Neural crest cell (in vitro differentiated cells): Measurements from ENCODE around the gene CLCN2. TPM values are rescaled to one million over a fixed set of nuclear protein-coding genes. Genes with fewer than 3 reads are reported as not detected.
A peak's percentile ranks its signal among the peaks of the same experiment; 100 is the strongest.

ENCODE experiments used
- DNase-seq: peaks from one replicate; pipeline ENCODE4 v3.0.0; 2021; ENCODE audit warnings: low read depth, mixed read lengths, low spot score
- H3K27ac Mint-ChIP-seq: one replicate; pipeline ENCODE4 v1.8.0; 2021; ENCODE audit warnings: mild to moderate bottlenecking, mixed read lengths; ENCODE audit not compliant: unreplicated experiment
- H3K27me3 Mint-ChIP-seq: 2 replicates; pipeline ENCODE4 v1.8.0; 2021; ENCODE audit warnings: low read depth, mild to moderate bottlenecking, mixed read lengths
- H3K36me3 Mint-ChIP-seq: 2 replicates; pipeline ENCODE4 v1.8.0; 2021; ENCODE audit warnings: low read depth, mild to moderate bottlenecking, mixed read lengths
- H3K4me1 Mint-ChIP-seq: 2 replicates; pipeline ENCODE4 v1.8.0; 2021; ENCODE audit warnings: mixed read lengths
- H3K4me3 Mint-ChIP-seq: one replicate; pipeline ENCODE4 v1.8.0; 2021; ENCODE audit warnings: mild to moderate bottlenecking, mixed read lengths
- H3K9me3 Mint-ChIP-seq: 2 replicates; pipeline ENCODE4 v1.8.0; 2021; ENCODE audit warnings: mixed read lengths
- total RNA-seq: library from RNA; stranded (reverse); gene quantifications from 2 replicates; pipeline ENCODE4 v1.2.1, GENCODE V29; 2021
- TF ChIP-seq, protein P1 (sequence below): fragments of 200-600 bp; sonication (generic); conservative IDR thresholded peaks from 2 replicates; pipeline ENCODE4 v1.5.0; 2021; ENCODE audit warnings: antibody characterized with exemption, mild to moderate bottlenecking

The CLCN2 gene
- total RNA-seq, 1 donor from 2014 or later, result 23.6 TPM

DNA sequence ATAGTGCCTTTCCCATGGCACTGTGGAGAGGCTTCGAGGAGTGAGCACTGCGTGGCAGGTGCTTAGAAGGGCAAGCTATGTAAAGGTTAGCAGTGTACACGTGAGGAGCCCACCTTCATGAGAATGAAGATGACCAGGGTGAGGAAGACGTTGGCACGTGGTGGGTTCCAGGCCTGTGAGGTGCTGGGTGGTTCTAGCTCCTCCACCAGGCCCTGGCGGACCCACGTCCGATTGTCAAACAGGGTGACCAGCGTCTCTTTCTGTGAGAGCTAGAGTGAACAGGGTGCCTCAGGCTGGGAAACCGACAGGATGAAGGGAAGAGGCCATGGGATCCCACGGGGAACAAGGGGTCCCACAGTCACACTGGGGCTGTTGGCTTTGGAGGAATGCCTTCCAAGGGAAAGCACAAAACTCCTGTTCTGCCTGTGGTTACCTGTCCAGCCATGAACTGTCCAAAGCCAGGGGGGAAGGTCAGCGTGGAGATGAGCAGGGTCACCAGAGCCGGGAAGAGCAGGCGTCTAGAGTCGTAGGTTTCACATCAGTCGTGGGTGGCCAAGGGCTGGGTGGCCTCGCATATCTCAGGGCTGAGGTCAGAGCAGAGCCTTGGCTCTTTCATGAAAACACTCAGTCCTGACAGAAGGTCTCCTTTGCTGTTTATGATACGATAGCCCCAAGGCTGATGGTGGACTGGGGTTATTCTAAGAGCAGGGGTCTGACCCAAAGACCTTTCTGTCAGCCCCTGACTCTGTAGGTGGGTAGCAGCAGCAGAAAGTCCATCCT lies 6.0 kb downstream of the CLCN2 start:
- Mint-ChIP-seq H3K36me3 (peaks cover 10% of the 10 kb centered on the region), H3K4me1 (peaks cover 38% of the 10 kb centered on the region), H3K9me3 (no peaks in the 10 kb centered on the region), H3K27me3 (no peaks in the 10 kb centered on the region), H3K4me3 (peak overlapping the region; percentile 39), H3K27ac (no peak overlapping the region)
- DNase-seq, result no peak
- TF ChIP-seq, protein P1, sequence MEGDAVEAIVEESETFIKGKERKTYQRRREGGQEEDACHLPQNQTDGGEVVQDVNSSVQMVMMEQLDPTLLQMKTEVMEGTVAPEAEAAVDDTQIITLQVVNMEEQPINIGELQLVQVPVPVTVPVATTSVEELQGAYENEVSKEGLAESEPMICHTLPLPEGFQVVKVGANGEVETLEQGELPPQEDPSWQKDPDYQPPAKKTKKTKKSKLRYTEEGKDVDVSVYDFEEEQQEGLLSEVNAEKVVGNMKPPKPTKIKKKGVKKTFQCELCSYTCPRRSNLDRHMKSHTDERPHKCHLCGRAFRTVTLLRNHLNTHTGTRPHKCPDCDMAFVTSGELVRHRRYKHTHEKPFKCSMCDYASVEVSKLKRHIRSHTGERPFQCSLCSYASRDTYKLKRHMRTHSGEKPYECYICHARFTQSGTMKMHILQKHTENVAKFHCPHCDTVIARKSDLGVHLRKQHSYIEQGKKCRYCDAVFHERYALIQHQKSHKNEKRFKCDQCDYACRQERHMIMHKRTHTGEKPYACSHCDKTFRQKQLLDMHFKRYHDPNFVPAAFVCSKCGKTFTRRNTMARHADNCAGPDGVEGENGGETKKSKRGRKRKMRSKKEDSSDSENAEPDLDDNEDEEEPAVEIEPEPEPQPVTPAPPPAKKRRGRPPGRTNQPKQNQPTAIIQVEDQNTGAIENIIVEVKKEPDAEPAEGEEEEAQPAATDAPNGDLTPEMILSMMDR, result no peak

DNA sequence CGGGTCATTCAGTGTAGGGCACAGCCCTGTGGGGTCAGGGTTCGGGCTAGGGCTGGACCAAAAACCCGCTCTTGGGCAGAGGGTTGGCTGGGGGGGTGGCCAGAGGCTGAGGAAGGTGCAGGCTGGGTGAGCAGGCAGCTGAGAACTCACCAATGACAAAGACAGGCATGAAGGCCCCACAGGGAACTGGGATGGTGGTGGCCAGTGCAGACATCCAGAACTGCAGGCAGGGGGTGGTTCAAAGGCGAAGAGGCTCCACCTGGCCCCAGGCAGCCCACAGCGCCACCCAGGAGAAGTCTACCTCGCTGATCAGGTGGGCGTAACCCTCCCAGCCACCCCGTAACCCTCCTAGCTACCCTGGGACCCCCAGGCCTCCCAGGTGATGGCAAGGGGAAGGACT lies 6.7 kb downstream of the CLCN2 start:
- H3K4me1 Mint-ChIP-seq, result peaks cover 33% of the 10 kb centered on the region
- no peak overlapping the region for H3K4me3 Mint-ChIP-seq
- peaks cover 10% of the 10 kb centered on the region for H3K36me3 Mint-ChIP-seq
- no peak for DNase-seq
- no peak overlapping the region for H3K27ac Mint-ChIP-seq
- H3K9me3 Mint-ChIP-seq, result no peaks in the 10 kb centered on the region
- no peaks in the 10 kb centered on the region for H3K27me3 Mint-ChIP-seq
- TF ChIP-seq, protein P1, result no peak

DNA sequence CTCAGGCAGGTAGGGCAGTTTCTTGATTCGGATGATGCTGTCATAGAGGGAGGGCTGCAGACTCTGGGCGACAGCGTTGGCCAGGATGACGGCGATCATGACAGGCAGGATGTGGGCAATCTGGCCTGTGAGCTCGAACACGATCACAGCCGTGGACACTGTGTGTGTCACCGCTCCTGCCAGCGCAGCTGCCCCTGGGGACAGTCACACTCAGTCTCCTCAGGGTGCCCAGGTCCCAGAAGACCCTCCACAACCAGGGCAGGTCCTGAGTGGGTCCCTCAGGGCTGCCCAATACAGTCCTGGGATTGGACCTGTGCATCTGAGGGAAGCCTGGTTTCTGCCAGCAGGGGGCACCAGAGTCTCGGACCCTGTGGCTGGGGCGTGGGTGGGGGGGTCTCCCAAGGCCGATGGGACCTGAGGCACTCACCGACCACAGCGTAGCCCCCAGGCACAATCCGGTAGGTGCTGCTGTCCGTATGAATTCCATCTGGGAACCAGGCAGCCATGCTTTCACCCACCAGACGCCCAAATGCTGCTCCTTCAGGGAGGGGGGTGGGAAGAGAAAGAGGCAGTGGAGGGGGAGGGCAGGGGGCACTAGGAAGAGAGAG lies 7.2 kb downstream of the CLCN2 start:
- H3K27me3 Mint-ChIP-seq, result no peaks in the 10 kb centered on the region
- H3K36me3 Mint-ChIP-seq, result peaks cover 10% of the 10 kb centered on the region
- TF ChIP-seq, protein P1, result peak; percentile 72
- H3K4me1 Mint-ChIP-seq, result peaks cover 32% of the 10 kb centered on the region
- peak; percentile 66 for DNase-seq
- no peaks in the 10 kb centered on the region for H3K9me3 Mint-ChIP-seq
- H3K27ac Mint-ChIP-seq, result no peak overlapping the region
- no peak overlapping the region for H3K4me3 Mint-ChIP-seq

DNA sequence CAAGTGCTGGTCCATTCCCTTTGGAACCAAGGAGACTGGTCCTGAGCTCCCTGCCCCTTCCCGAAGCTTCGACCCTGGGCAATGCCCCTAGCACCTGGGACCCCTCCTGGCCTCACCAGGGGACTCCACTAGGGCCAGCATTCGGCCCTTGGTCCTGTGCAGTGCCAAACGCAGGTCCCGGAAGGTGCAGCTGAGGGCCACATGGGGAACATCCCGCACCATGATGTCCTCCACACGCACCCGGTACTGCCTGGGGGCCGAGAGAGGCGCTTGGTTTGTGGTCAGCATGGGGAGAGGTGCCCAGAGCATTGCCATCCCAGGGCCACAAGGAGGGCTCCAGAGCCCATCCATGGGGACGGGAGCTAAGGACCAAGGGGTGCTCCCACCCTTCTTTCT lies 7.9 kb downstream of the CLCN2 start:
- Mint-ChIP-seq H3K4me1 (peaks cover 30% of the 10 kb centered on the region), H3K4me3 (no peak overlapping the region), H3K27me3 (no peaks in the 10 kb centered on the region), H3K9me3 (no peaks in the 10 kb centered on the region), H3K27ac (no peak overlapping the region), H3K36me3 (peaks cover 13% of the 10 kb centered on the region)
- TF ChIP-seq, protein P1, result no peak
- DNase-seq, result no peak

DNA sequence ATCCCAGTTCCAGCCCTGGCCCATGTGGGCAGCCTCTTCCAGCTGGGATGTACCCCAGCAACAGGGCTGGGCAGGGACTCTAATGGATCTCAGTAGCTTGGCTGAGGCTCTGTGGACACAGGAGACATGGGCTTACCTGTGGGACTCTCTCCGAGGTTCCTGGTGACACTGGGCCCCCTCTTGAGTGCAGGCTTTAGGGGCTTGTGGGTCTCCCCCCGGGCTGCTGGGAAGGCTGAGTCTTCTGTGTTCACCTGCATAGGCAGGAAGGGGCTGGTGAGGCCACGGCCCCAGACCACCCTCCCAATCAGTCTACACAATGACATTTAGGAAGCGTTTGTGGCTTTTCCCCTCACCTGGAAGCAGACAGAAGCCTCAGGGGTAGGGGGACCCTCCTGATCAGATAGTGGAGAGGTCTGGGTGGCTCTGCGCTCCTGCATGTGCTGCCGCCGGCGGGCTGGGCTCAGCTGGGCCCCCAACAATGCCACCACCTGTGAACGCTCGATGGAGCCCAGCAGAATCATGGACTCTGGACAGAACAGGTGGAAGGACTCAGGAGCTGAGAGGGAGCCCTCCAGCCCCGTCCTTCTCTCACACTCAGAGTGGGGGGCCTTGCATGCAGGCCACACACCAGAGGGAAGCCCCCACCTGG lies 8.4 kb downstream of the CLCN2 start:
- Mint-ChIP-seq H3K9me3 (no peaks in the 10 kb centered on the region), H3K4me3 (no peak overlapping the region), H3K27me3 (no peaks in the 10 kb centered on the region), H3K36me3 (peaks cover 13% of the 10 kb centered on the region), H3K27ac (no peak overlapping the region), H3K4me1 (peaks cover 30% of the 10 kb centered on the region)
- TF ChIP-seq, protein P1, result no peak
- DNase-seq, result no peak
